ENCODE results near the gene IRF2BP2.

The IRF2BP2 gene

GRCh38 chr1:234633246-234634003 is 23.4 kb upstream of the IRF2BP2 start:
- no peak for DNase-seq

- DNase-seq = no peak
These were observed 22.2 kb upstream of the IRF2BP2 start for GRCh38 chr1:234632225-234632624.

DNA sequence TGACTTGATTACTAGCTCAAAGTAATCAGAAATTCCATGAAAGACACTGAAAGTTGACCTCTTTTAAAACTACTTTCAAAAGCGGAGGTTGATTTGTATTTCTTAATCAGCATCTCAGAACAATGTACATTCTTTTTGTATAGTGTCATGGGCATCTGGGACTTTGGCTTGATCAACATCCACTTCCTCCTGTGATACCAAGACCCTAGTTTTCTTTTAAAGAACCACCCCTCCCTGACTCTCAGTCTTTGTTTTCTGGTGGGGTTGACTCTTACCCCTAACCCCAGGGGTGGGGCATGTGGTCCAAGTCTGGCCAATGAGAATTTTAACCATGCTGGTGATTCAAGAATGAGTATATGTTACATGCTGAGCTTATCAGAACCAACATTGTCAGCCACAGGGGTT is 21.7 kb upstream of the IRF2BP2 start:
- DNase-seq = no peak

DNA sequence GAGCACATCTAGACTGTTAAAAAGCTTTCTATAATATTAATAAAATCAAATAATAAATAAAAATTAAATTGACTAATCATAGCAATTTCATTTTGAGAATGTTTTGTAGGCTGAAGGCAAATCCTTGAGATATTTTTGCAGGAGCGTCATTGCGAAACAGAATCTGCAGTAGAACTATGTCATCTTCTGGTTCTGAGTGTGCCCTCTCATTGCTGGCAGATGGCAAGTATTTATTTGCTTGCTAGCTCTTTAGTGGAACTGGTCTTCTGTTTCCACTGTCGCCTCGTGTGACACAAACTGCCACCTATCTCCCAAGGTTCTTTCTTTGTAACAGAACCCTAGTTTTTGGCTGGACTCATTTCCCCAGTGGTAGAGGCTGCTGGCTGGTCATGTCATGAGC is 19.0 kb upstream of the IRF2BP2 start:
- DNase-seq = no peak

- no peak for DNase-seq
These were observed 18.1 kb upstream of the IRF2BP2 start for GRCh38 chr1:234628089-234628488.

DNA sequence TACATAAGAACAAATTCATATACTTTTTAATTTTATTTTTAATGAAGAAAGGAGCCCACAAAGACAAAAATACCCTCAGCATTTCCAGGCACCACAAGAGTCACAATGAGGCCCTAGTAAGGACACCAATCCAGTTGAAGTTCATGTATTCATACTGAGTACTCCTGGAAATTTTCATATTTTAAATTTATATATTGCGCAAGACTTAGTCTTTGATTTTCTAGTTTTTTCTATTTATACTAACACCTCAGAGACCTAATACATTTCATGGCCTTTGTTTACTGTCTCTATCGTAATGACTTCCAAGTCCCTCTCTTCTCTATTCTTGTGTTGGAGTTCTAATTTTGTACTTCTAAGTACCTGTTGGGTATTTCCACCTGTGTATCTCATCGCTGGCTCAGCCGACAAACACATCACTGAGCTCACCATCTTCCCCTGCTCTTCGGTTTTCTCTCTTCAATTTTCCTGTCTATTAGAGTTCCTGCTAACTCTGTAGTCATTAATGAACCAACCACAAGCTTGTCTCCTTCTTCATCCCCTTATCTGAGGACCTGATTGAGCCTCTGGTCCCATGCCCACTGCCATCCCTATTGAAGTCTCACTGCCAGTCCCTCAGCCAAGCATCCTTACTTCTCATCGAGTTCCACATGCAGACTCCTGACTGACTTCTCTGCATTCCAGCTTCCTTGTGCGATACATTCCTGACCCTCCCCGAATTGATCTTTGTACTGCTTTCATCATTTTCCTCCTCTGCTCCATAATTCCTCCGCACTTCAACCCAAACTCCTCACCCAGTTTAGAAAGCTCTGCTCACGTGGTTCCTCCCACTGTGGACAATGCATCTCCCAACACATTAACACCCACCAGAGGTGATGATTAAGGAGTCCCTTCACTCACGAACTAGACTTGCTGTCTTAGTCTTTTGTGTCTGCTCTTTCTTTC is 17.3 kb upstream of the IRF2BP2 start:
- DNase-seq = no peak

DNA sequence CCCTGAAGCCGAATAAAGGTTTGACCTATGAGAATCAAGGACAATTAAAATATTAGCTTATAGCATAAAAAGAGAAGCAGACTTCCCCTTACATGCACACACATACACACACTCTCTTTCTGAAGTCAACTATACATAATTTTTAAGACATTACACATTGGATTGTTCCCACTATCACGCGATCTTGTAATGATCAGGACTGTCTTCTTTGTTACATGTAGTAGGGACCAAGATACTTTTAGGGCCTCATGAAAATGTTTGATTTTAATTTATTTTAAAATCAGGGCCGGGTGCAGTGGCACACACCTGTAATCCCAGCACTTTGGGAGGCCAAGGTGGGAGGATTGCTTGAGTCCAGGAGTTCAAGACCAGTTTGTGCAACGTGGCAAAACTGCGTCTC is 16.4 kb upstream of the IRF2BP2 start:
- no peak for DNase-seq

DNA sequence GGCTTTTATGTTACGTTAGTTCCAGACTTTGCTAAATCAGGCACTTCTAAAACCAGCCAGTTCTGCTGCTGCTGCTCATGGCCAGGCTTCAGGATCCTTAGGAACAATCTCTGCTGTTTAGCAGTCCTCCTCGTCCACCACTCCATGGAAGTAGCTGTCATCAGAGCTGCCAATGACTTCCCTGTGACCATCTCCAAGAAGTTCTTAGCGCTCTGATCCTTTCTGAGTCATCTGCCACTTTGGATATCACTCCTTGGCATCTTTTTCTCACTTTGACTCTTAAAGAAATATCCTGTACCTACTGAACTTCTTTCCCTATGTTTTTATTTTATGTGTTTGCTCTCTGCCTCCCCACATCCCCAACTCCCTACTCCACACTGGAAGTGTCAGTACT is 14.7 kb upstream of the IRF2BP2 start:
- no peak for DNase-seq

- DNase-seq = no peak
These were observed 11.8 kb upstream of the IRF2BP2 start for GRCh38 chr1:234621657-234622335.

- no peak for DNase-seq
These were observed 11.1 kb upstream of the IRF2BP2 start for GRCh38 chr1:234621127-234621468.

GRCh38 chr1:234620272-234621126 is 10.5 kb upstream of the IRF2BP2 start:
- DNase-seq = no peak

GRCh38 chr1:234619794-234620247 is 9.8 kb upstream of the IRF2BP2 start:
- no peak for DNase-seq

DNA sequence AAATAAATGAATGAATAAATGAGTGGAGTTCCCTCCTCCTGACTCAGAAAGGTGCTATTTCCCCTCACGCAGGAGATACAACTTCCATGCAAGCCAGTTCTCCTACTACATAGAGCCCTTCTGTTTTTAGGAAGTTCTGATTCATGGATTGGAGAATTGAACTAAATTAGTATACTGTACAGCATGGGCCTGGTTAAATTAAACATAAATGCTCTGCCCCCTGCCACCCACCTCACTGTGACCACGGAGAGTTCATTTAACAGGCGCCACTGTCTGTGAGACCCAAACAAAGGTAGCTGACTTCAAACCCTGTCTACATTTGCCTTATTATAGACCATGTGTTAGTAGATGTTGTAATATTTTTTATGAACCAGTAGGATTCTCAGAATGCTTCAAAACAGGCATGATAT is 9.1 kb upstream of the IRF2BP2 start:
- no peak for DNase-seq

DNA sequence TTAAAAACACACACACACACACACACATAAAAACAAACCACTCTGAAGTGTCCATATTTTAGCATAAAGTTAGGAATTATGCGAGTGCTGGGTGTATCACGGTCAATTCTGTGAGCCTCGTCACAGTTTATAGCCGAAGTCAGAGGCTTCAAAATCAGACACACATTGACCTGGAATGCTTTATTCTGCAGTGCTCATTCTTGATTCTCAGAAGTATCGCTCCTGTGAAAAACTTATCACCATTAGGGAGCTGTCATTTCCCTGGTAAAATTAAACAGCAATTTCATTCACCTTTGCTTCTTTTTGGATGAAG is 8.7 kb upstream of the IRF2BP2 start:
- no peak for DNase-seq

DNA sequence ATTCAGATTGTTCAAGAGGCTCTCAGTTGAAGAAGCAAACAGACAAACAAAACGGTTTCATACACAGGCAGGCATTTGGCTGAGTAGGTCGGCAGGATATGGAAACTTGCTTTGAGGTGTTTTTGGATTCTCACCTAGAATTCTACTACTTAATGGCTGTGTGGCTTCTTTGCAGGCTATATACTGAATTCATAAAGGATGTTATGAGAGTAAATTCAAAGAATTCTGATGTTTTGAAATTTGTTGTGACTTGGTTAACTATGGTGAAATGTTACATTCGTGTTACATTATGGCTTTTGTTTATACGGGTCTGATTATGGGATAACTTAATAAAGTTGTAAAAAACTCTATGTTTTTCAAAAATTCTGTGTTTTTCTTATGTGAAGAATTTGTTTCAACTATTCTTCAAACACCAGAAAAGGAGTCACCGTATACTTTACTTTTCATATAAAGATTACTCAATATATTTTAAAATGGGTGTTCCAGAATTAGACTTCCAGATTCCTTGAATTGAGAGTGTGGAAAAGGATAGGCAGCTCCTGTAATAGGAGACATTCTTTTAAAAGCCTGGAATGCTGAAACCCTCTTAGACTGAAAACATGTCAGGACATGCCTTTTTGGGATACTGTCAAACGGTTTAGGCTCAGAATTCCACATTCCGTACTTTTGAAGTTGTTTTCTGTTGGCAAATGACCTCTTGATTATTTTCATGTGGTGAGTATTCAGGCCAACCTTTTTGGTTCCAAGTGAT is 8.2 kb upstream of the IRF2BP2 start:
- no peak for DNase-seq

DNA sequence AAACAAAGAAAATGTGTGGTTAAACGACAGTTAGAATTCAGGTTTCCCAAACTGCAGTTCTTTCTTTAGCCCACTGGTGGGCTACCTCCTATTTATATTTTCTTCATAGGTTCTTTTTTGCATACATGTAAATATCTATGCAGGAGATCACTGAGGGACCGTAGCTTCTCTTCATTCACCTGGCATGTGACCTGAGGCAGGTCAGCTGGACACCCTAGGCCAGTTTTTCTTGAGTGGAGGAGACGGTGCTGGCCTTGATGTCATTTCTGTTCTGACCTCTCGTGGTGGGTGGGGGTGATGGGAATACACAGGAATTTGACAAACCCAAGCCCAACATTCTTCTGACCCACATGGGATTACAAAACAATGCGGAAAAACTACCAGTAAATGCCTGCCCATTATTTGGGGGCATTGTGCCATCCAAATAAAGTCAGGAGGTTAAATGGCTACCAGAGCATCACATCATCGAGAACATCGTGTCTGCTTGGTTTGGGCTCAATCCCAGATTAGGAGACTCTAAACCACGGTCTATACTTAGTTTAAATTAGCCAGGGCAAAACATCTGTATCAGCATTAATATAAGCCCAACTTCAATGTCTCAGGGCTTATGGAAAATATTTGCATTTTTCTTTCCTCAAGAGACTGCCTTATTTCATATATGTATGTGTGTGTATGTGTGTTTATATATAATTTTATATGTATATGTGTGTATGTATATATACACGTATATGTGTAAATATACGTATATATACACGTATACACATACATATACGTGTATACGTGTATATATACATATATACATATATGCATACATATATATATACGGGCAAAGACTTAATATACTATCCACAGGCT is 7.4 kb upstream of the IRF2BP2 start:
- DNase-seq = no peak

- no peak for DNase-seq
These were observed 6.7 kb upstream of the IRF2BP2 start for GRCh38 chr1:234616644-234617043.

DNA sequence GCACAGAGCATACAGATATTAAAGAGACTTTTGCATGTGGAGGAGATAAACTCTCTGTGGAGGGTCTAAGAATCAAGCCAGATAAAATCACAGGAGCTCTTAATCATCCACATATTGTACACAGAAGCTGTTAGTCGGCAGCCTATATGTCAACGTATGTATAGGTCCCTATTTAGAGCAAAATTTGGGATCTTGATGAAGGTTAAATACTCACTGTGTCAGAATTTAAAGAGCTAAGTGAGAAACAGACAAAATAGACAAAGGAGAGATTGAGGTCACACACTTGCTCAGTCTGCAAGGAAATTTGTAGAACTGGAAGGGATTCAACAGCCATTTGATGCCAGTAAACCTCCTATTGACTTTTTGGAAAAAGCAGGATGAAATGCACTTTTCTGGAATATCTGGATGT is 4.1 kb upstream of the IRF2BP2 start:
- no peak for DNase-seq

DNA sequence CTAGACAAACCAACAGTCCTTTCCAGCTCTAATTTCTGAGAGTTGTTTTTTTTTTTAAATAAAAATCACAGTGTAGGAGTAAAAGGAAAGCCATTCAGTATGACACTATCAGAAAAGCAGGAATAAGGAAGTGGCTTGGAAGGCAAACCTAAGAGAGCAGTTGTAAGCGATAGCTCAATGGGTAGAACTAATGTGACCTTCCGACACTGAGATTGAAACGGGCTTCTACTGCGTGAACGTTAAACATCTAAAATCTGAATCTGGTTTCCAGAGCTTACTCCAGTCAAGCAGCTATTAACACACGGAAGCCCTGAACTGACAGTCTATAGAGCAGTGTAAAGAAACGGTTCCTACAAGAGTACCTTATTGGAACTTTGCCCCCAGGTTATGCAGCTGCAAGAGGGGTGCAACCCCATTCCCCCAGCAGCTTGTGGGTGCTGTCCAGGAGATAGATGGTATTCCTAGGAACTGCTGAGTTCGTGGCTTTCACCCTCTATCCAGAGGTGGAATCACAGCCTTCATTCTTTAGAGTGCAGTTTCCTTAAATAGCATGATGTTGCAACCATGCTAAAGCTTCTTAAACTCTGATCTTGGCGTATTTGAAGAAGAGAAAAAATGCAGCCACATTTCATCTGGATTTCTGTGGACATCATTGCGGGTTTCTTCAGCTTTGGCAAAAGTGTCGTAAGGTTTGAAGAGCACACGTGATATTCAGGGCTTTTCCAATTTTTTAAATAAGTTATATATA is 3.3 kb upstream of the IRF2BP2 start:
- no peak for DNase-seq

All from activated CD4-positive, alpha-beta T cell treated with anti-CD3 and anti-CD28 coated beads, Interleukin-2, amount 50 U/mL, for 4 hours (primary cell).